Sigmoid colon (tissue), 7 donors: Measurements from ENCODE around the gene AKAP10. TPM values are rescaled to one million over a fixed set of nuclear protein-coding genes. Genes with fewer than 3 reads are reported as not detected.

Experiments
- DNase-seq: peaks from one replicate; pipeline ENCODE4 v3.0.0-alpha.2; 2019
- H3K27ac ChIP-seq, 4 donors: fragments of 200-600 bp; sonication (generic); one replicate each; pipeline ENCODE4 v1.5.1; 2016 to 2019; ENCODE audit warnings: mild to moderate bottlenecking in 1 of 4
- H3K27me3 ChIP-seq, 3 donors: fragments of 200-600 bp; sonication (generic); one replicate each; pipeline ENCODE4 v1.5.1; 2019; ENCODE audit warnings: mild to moderate bottlenecking in 1 of 3
- H3K36me3 ChIP-seq, 4 donors: fragments of 200-600 bp; sonication (generic); one replicate each; pipeline ENCODE4 v1.5.1; 2016 to 2019
- H3K4me1 ChIP-seq, 4 donors: fragments of 200-600 bp; sonication (generic); one replicate each; pipeline ENCODE4 v1.5.1; 2017 to 2019
- H3K4me3 ChIP-seq, 4 donors: fragments of 200-600 bp; sonication (generic); one replicate each; pipeline ENCODE4 v1.5.1; 2017 to 2019; ENCODE audit warnings: mild to moderate bottlenecking in 2 of 4, moderate library complexity in 1 of 4
- H3K9me3 ChIP-seq, 4 donors: fragments of 200-600 bp in 3 of 4; sonication (generic) in 3 of 4; one replicate each; pipeline versions ENCODE4 v1.5.1 to v1.6.1; 2013 to 2019
- CTCF ChIP-seq, 4 experiments: fragments of 450-650 bp in 3 of 4; fragments of 200-600 bp in 1 of 4; IDR thresholded peaks; one replicate each; pipeline ENCODE4 v1.5.1; 2016 to 2019; ENCODE audit warnings: antibody characterized with exemption in 4 of 4, mild to moderate bottlenecking in 3 of 4, moderate library complexity in 2 of 4
- EP300 ChIP-seq, 4 donors: sonication (generic); formaldehyde crosslinking; IDR thresholded peaks; one replicate each; pipeline ENCODE4 v1.6.1; 2017; ENCODE audit warnings: antibody characterized with exemption in 4 of 4
- POLR2A ChIP-seq, 2 donors: fragments of 450-650 bp; IDR thresholded peaks; one replicate each; pipeline ENCODE4 v1.6.1; 2016; ENCODE audit warnings: antibody characterized with exemption in 2 of 2, mild to moderate bottlenecking in 2 of 2, moderate library complexity in 2 of 2
- POLR2AphosphoS5 ChIP-seq, 4 donors: sonication (generic); formaldehyde crosslinking; IDR thresholded peaks; one replicate each; pipeline ENCODE4 v1.6.1; 2017; ENCODE audit warnings: antibody characterized with exemption in 4 of 4
- WGBS, 2 donors: extraction: QIAGEN DNeasy Blood & Tissue Kit; methylation state at CpG; one replicate each; pipeline ENCODE4 v1.1.7; 2013; 5-methylcytosine and 5-hydroxymethylcytosine counted together
- intact Hi-C: fragments of 100-400 bp; cut with DNase I; formaldehyde crosslinking; loops from one replicate; pipeline ENCODE4 v1.15.1; 2023
- polyA plus RNA-seq, 3 donors: library from polyadenylated mRNA; stranded (reverse); fragments of 200-250 nt; gene quantifications; one replicate each; pipeline ENCODE4 v1.2.3, GENCODE V29; 2013
- total RNA-seq, 4 donors: library from RNA; depleted of rRNA; stranded (reverse); fragments of >200 nt; gene quantifications; one replicate each; pipeline ENCODE4 v1.1.0, GENCODE V29; 2016
- donor health status: healthy with polysubstance abuse.
- donor health status: Bipolar disorder and iron deficiency.
- donor health status: healthy.

Gene AKAP10
- total and polyA plus RNA-seq, 7 donors: 9.5 to 37.5 (median 24.0) TPM

- H3K27ac ChIP-seq: no peak overlapping the region
- no peaks in the 10 kb centered on the region for H3K27me3 ChIP-seq
- H3K36me3 ChIP-seq: no peaks in the 10 kb centered on the region
- WGBS, 2 donors: 80 to 88% methylated on average over 10 of the region's 10 CpGs
- H3K4me3 ChIP-seq: no peak overlapping the region
- no peaks in the 10 kb centered on the region for H3K9me3 ChIP-seq
- DNase-seq: no peak
- TF ChIP-seq CTCF (IDR thresholded peaks at IDR 0.05) (no peak), POLR2A (IDR thresholded peaks at IDR 0.05) (no peak), EP300 (IDR thresholded peaks at IDR 0.05) (no peak), POLR2AphosphoS5 (IDR thresholded peaks at IDR 0.05) (no peak)
- intact Hi-C loops: no loop called here
- no peaks in the 10 kb centered on the region for H3K4me1 ChIP-seq
Measured at GRCh38 chr17:19874256-19874655, 103.4 kb downstream of the AKAP10 start.

DNA sequence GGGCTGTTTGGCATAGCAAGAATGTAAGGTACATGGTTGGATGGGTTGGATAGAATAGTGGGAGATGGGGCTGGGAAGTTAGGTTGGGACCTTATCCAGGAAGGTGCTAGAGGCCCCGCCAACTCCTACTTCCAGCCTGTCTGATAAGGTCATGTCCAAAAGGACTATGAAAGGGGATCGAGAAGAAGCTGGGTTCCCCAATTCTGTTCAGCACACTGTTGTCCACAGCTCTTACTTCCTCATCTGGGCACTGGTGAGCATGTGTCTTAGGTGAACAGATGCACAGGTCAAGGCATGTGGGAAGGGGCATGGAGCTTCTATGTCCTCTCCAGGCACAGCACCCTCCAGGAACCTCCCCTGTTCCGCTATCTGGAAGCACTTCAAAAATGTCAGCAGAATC is 104.3 kb downstream of the AKAP10 start:
- TF ChIP-seq EP300 (IDR thresholded peaks at IDR 0.05) (no peak), POLR2A (IDR thresholded peaks at IDR 0.05) (no peak)
- Histone ChIP-seq H3K27me3 (no peaks in the 10 kb centered on the region), H3K4me1 (peaks cover 0 to 2% (median 0%) of the 10 kb centered on the region in 4 donors), H3K4me3 (no peak overlapping the region), H3K36me3 (no peaks in the 10 kb centered on the region), H3K9me3 (no peaks in the 10 kb centered on the region), H3K27ac (no peak overlapping the region)
- no peak for DNase-seq
- intact Hi-C loops: no loop called here
- 89 to 91% methylated on average over 3 of the region's 3 CpGs for WGBS, 2 donors

DNA sequence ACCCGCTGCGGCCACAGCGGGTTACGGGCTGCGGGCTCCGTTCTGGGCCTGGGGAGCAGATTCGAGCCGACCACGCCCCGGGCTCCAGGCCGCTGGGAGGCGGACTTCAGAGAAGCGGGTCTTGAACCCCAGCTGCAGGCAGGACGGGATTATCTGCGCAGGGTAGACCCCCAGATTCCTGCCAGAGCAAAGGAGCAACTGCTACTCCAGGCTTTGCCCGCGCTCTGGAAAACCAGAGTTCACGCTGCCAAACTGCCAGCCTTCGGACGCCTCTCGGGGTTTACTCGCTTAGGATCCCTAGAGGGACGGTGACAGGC is 109.6 kb downstream of the AKAP10 start:
- Histone ChIP-seq H3K9me3 (no peaks in the 10 kb centered on the region), H3K27ac (peak overlapping the region; percentile 87 to 89 (median 89)), H3K36me3 (peaks cover 0 to 5% (median 0%) of the 10 kb centered on the region in 4 donors), H3K4me1 (peaks cover 0 to 23% (median 11%) of the 10 kb centered on the region in 4 donors), H3K4me3 (peak overlapping the region; percentile 81 to 98 (median 92)), H3K27me3 (no peaks in the 10 kb centered on the region)
- TF ChIP-seq POLR2AphosphoS5 (IDR thresholded peaks at IDR 0.05) (no peak), EP300 (IDR thresholded peaks at IDR 0.05) (no peak), POLR2A (IDR thresholded peaks at IDR 0.05) (no peak), CTCF (IDR thresholded peaks at IDR 0.05) (no peak)
- DNase-seq: no peak
- WGBS, 2 donors: 44 to 52% methylated on average over 23 of the region's 23 CpGs
- intact Hi-C loops: loop anchor here (10.0 kb wide), 1 partner anchor 247 kb away; no protein-coding TSS in a partner anchor

DNA sequence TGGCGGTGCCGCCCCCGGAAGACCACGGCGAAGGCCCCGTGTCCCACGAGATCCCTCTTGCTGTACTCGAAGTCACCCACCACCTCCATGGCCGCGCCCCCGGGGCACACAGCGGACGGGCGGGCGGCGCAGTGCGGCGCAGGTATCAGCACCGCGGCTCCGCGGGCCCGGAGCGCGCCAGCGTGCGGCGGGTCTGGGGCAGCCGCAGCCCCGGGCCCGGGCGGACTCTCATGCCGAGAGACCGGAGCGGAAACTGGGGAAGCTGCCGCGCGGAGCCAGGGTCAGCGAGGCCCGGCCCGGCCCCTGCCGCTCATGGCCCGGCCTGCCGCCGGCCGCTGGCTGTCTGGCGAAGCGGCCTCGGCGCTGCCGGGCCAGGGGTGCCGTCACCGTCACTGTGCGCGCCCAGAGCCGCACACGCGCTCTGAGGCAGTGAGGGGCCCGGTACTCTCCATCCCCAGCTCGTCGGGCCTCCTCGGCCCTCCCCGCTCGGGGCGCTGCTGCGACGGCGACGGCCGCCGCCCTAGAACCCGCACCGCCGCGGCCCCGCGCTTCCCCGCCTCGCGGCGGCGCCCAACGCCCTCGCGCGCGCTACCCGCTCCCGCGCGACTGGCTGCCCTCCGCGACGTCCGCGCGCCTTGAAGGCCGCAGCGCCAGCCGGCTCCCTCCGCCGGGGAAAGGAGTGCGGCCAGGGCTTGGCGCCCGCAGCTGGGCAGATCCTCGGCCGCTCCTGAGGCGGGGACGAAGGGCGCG is 110.1 kb downstream of the AKAP10 start, which contains the start of gene ULK2:
Gene ULK2, minus strand, starts transcription at position 608 of the 750 bp plus-strand sequence. Its CDS starts 519 bp downstream, at position 89.
- H3K9me3 ChIP-seq: no peaks in the 10 kb centered on the region
- DNase-seq: peak; percentile 80
- H3K4me3 ChIP-seq: peak within 1 kb of the TSS; percentile 81 to 98 (median 92)
- 1% methylated on average over 111 of the region's 111 CpGs for WGBS, 2 donors
- peak within 1 kb of the TSS; percentile 87 to 89 (median 89) for H3K27ac ChIP-seq
- H3K4me1 ChIP-seq: peaks cover 0 to 23% (median 11%) of the 10 kb centered on the region in 4 donors
- intact Hi-C loops: loop anchor here (1.0 to 10.0 kb wide), 2 partner anchors 110 to 247 kb away; partner anchors contain the start of gene AKAP10
- TF ChIP-seq POLR2AphosphoS5 (IDR thresholded peaks at IDR 0.05) (peak; percentile 62 to 88 (median 80)), CTCF (IDR thresholded peaks at IDR 0.05) (no peak), POLR2A (IDR thresholded peaks at IDR 0.05) (no peak), EP300 (IDR thresholded peaks at IDR 0.05) (no peak)
- peaks cover 0 to 10% (median 2%) of the 10 kb centered on the region in 4 donors for H3K36me3 ChIP-seq
- H3K27me3 ChIP-seq: no peaks in the 10 kb centered on the region

DNA sequence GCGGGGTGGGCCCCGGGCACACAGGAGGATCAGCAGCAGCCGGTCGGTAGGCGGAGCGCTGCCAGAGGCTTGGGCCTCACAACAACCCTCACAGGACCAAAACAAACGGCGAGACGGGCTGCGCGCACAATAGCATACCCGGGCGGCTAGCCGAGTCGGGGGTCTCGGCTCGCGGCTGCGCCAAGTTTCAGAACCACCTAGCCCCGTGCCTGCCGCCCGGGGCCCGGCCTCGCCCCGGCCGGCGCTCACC is 110.6 kb downstream of the AKAP10 start:
- Histone ChIP-seq H3K27ac (peak overlapping the region; percentile 87 to 89 (median 89)), H3K27me3 (no peaks in the 10 kb centered on the region), H3K36me3 (peaks cover 0 to 15% (median 2%) of the 10 kb centered on the region in 4 donors), H3K9me3 (no peaks in the 10 kb centered on the region), H3K4me1 (peaks cover 0 to 23% (median 11%) of the 10 kb centered on the region in 4 donors), H3K4me3 (peak overlapping the region; percentile 81 to 98 (median 92))
- intact Hi-C loops: loop anchor here (1.0 to 10.0 kb wide), 2 partner anchors 110 to 248 kb away; partner anchors contain the start of gene AKAP10
- TF ChIP-seq POLR2A (IDR thresholded peaks at IDR 0.05) (no peak), CTCF (IDR thresholded peaks at IDR 0.05) (peak in 2 of 4 experiments; percentile 30 to 33), EP300 (IDR thresholded peaks at IDR 0.05) (no peak), POLR2AphosphoS5 (IDR thresholded peaks at IDR 0.05) (peak in 3 of 4 donors; percentile 27 to 64 (median 59))
- 0 to 1% methylated on average over 27 of the region's 27 CpGs for WGBS, 2 donors
- peak; percentile 86 for DNase-seq
